Psoas muscle (tissue), 8 donors: Measurements from ENCODE around the gene CIDEB. TPM values are rescaled to one million over a fixed set of nuclear protein-coding genes. Genes with fewer than 3 reads are reported as not detected.

ENCODE experiments used
- ATAC-seq, 4 donors: fragments of 200-7000 bp; cut with Tn5 transposase; one replicate each; pipeline ENCODE4 v1.9.1; 2020; ENCODE audit warnings: moderate library complexity in 3 of 4, mild to moderate bottlenecking in 2 of 4
- DNase-seq, 2 donors: peaks; one replicate each; pipeline ENCODE4 v3.0.0-alpha.2; 2020
- H3K27ac ChIP-seq: fragments of 200-600 bp; one replicate; pipeline ENCODE4 v1.8.0; 2022
- H3K27me3 ChIP-seq, 3 donors: fragments of 200-600 bp in 1 of 3; one replicate each; pipeline versions ENCODE4 v1.6.1 to v1.8.0; 2013 to 2022; ENCODE audit warnings: low read length in 2 of 3, mild to moderate bottlenecking in 2 of 3, moderate library complexity in 1 of 3; ENCODE audit not compliant: insufficient read depth in 3 of 3
- H3K36me3 ChIP-seq, 2 donors: fragments of 200-600 bp in 1 of 2; one replicate each; pipeline versions ENCODE4 v1.6.1 to v1.8.0; 2013 to 2022; ENCODE audit warnings: low read depth in 1 of 2, mild to moderate bottlenecking in 1 of 2, moderate library complexity in 1 of 2; ENCODE audit not compliant: insufficient read depth in 1 of 2
- H3K4me1 ChIP-seq: fragments of 200-600 bp; one replicate; pipeline ENCODE4 v1.8.0; 2022
- H3K4me3 ChIP-seq: fragments of 200-600 bp; one replicate; pipeline ENCODE4 v1.8.0; 2022; ENCODE audit warnings: mild to moderate bottlenecking
- H3K9me3 ChIP-seq: fragments of 200-600 bp; one replicate; pipeline ENCODE4 v1.8.0; 2022
- WGBS, 3 donors: extraction: QIAGEN DNeasy Blood & Tissue Kit; methylation state at CpG; one replicate each; pipeline versions ENCODE4 v1.1.6 to v1.1.7; 2013; 5-methylcytosine and 5-hydroxymethylcytosine counted together
- intact Hi-C, 2 donors: fragments of 100-400 bp; cut with DNase I; formaldehyde crosslinking; loops; one replicate each; pipeline versions ENCODE4 v1.11.0 to v1.14.2; 2022
- polyA plus RNA-seq, 3 donors: library from polyadenylated mRNA; stranded (reverse); fragments of 200-250 nt; gene quantifications; one replicate each; pipeline ENCODE4 v1.2.3, GENCODE V29; 2013
- total RNA-seq, 4 donors: library from RNA; stranded (reverse); fragmentation: NEBNext Ultra II Directional in 2 of 4; extraction: Animal tissue kit (Norgen Biotek cat#: 25700) in 2 of 4; gene quantifications; one replicate each; pipeline versions ENCODE4 v1.2.1 to v1.2.4, GENCODE V29; 2021 to 2023
- TF ChIP-seq, protein P1 (sequence below): fragments of 200-600 bp; IDR thresholded peaks from one replicate; pipeline ENCODE4 v1.8.0; 2022; ENCODE audit warnings: antibody characterized with exemption
- donor health status: healthy with polysubstance abuse.
- donor health status: DM: no; HTN: no; CAD: no; lungs with moderate emphysema.
- donor health status: Bipolar disorder and iron deficiency.
- donor health status: healthy.
- donor health status: DM: yes; HTN: yes; CAD: no.
- donor health status: DM: no; HTN: no; CAD: no.
- donor health status: DM: no; HTN: no; CAD: no.
- donor health status: DM: yes; HTN: yes; CAD: no.

Gene CIDEB
- total and polyA plus RNA-seq, 7 donors: 0.95 to 2.5 (median 1.7) TPM

DNA sequence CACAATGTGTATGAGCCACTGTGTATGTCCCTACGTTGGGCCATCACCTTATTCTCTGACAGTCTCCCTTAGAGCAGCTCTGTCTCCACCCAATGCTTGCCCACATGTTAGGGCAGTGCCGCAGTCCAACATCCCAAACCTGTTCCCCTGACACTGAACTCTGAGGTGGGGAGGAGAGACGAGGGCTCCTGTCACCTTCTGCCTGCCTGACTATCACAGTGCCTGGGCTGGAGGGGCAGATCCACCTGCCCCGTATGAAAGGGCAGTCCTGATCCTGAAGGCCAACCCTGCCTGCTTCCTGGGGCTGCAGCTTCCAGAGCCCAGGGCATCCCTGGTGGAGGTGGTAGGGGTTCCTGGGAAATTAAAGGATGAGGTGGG, 47.0 kb downstream of the CIDEB start:
- Histone ChIP-seq H3K27ac (no peak overlapping the region), H3K36me3 (peaks cover 0 to 6% of the 10 kb centered on the region in 2 donors), H3K4me3 (no peak overlapping the region), H3K4me1 (no peaks in the 10 kb centered on the region), H3K9me3 (no peaks in the 10 kb centered on the region), H3K27me3 (no peaks in the 10 kb centered on the region)
- DNase-seq (peak in 1 of 2 donors; percentile 10), ATAC-seq (no peak)
- WGBS, 3 donors: 75 to 81% (median 78%) methylated on average over 4 of the region's 4 CpGs
- TF ChIP-seq, protein P1, sequence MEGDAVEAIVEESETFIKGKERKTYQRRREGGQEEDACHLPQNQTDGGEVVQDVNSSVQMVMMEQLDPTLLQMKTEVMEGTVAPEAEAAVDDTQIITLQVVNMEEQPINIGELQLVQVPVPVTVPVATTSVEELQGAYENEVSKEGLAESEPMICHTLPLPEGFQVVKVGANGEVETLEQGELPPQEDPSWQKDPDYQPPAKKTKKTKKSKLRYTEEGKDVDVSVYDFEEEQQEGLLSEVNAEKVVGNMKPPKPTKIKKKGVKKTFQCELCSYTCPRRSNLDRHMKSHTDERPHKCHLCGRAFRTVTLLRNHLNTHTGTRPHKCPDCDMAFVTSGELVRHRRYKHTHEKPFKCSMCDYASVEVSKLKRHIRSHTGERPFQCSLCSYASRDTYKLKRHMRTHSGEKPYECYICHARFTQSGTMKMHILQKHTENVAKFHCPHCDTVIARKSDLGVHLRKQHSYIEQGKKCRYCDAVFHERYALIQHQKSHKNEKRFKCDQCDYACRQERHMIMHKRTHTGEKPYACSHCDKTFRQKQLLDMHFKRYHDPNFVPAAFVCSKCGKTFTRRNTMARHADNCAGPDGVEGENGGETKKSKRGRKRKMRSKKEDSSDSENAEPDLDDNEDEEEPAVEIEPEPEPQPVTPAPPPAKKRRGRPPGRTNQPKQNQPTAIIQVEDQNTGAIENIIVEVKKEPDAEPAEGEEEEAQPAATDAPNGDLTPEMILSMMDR: no peak
- intact Hi-C loops: no loop called here

DNA sequence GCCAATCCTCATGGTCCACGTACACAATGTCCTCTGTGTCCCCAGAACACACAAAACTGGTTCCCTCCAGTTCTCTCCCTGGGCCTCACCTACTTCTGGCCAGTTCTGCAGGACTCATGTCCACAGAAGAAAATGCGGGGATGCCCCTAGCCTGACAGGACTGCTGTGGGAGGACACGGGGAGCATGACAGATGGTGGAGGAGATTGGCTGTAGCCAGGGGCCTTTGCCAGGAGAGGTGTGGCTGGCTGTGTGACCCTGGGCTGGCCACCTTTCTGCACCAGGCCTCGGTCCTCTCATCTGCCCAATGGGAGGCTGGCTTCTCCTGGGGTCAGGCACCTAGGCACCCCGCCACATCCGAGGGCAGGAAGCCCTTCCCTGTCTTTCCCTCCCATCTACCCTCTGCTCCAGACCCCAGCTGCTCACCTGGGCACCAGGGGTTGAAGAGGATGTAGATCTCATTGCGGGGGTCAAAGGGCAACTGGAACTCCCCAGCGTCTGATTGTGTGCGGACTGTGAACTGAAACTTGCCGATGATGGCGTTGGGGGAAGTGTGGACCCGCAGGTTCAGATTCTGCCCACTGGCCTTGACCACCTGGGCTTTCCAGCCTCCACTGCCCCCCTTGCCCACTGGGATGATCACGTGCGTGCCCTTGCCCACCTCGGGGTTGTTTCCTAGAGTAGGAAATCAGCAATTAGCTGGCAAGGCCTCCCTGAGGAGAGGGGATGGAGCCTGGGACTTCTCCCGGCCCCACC, 47.6 kb downstream of the CIDEB start:
- H3K9me3 ChIP-seq: no peaks in the 10 kb centered on the region
- 79 to 84% (median 82%) methylated on average over 15 to 16 of the region's 16 CpGs for WGBS, 3 donors
- no peak for ATAC-seq
- intact Hi-C loops: no loop called here
- H3K4me3 ChIP-seq: no peak overlapping the region
- TF ChIP-seq, protein P1: no peak
- no peaks in the 10 kb centered on the region for H3K27me3 ChIP-seq
- DNase-seq: no peak
- no peaks in the 10 kb centered on the region for H3K4me1 ChIP-seq
- H3K36me3 ChIP-seq: peaks cover 0 to under 1% of the 10 kb centered on the region in 2 donors
- no peak overlapping the region for H3K27ac ChIP-seq

DNA sequence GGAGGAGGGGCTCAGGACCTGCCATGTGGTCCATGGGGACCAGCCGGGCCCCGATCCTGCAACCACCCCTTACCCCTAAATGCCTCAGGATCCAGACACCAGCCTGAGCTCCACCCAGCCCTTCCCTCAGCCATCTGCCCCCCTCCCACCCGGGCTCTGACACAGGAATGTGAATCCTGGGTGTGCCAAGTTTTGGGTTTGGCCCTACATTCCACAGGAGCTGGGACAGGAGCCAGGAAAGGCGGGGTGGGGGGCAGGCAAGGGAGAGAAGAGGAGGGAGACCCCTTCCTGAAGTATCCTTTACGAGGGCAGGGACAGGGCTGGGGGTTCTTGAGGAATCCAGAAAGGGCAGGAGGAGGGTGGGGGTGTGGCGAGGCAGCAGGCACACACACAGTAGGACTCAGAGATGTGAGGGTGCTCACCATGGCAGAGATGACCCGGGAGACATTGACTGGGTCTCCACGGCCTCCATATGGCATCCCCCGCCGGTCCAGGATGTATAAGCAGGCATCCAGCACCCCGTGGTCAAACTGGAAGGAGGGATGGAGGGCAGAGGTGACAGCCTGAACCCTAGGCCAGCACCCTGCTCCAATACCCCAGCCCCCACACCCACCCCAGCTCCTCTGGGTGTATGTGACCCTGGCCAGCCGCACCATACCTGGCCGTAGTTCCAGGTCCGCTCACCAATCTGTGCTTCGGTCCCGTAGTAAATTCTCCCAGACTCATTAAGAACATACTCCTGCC, 48.3 kb downstream of the CIDEB start:
- ATAC-seq (peak in 1 of 4 donors; percentile 15), DNase-seq (no peak)
- TF ChIP-seq, protein P1: no peak
- no peak overlapping the region for H3K27ac ChIP-seq
- 61 to 67% (median 66%) methylated on average over 16 of the region's 16 CpGs for WGBS, 3 donors
- H3K4me3 ChIP-seq: no peak overlapping the region
- H3K9me3 ChIP-seq: no peaks in the 10 kb centered on the region
- no peaks in the 10 kb centered on the region for H3K4me1 ChIP-seq
- no peaks in the 10 kb centered on the region for H3K36me3 ChIP-seq
- H3K27me3 ChIP-seq: no peaks in the 10 kb centered on the region
- intact Hi-C loops: no loop called here

DNA sequence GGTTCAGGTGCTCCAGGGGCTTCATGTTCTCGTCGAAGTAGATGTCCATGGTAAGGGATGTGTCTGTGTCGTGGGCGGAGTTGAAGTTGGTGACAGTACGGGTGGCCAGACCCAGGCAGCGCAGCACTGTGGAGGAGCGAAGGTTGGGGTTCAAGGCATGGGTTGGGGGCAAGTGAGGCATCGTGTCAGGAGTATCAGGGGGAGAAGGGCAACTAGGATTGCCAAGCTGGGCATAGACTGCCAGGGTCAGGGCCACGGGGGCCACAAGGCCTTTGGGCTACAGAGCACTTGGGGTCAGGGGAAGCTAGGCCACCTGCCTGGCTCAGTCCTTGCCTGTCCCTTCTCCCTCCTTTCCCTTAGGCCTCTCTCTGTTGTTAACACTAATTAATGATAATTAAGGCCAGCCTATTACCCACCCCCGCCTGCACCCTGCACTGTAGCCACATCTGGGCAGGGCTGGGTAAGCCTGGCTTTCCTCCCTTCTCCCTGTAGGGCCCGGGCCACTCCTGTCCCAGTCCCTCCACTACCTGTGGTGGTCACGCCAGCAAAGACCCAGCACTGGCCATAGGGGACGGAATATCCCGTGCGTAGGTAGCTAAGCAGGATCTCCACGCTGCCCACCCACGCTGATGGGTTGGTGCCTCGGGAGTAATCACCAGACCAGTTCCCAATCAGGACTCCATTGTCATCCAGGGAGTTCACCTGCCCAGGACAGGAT, 49.1 kb downstream of the CIDEB start:
- H3K36me3 ChIP-seq: no peaks in the 10 kb centered on the region
- 85 to 89% (median 88%) methylated on average over 18 of the region's 18 CpGs for WGBS, 3 donors
- TF ChIP-seq, protein P1: no peak
- no peaks in the 10 kb centered on the region for H3K4me1 ChIP-seq
- no peak overlapping the region for H3K4me3 ChIP-seq
- intact Hi-C loops: no loop called here
- no peak for DNase-seq
- ATAC-seq: peak in 1 of 4 donors; percentile 16
- no peaks in the 10 kb centered on the region for H3K27me3 ChIP-seq
- H3K27ac ChIP-seq: no peak overlapping the region
- no peaks in the 10 kb centered on the region for H3K9me3 ChIP-seq
